Right ventricle myocardium superior (tissue), 1 donor: ENCODE results near the gene CLN3. TPM values are rescaled to one million over a fixed set of nuclear protein-coding genes. Genes with fewer than 3 reads are reported as not detected.
"Not testable (repeated sequence)": the region's sequence is repeated elsewhere in the genome, so short reads cannot be mapped to it uniquely, and the experiment has no call there.

Experiments used
- ATAC-seq: fragments of 200-7000 bp; cut with Tn5 transposase; one replicate; pipeline ENCODE4 v1.9.1; 2020; ENCODE audit warnings: mild to moderate bottlenecking; ENCODE audit not compliant: poor library complexity
- DNase-seq: peaks from one replicate; pipeline ENCODE4 v3.0.0-alpha.2; 2020
- intact Hi-C: fragments of 100-400 bp; cut with DNase I; formaldehyde crosslinking; loops from one replicate; pipeline ENCODE4 v1.11.2; 2022
- total RNA-seq: library from RNA; stranded (reverse); fragmentation: NEBNext Ultra II Directional; extraction: Animal tissue kit (Norgen Biotek cat#: 25700); gene quantifications from one replicate; pipeline ENCODE4 v1.2.1, GENCODE V29; 2021
- donor health status: DM: no; HTN: yes; CAD: no; lungs with severe emphysema.

The CLN3 gene
- total RNA-seq, 1 donor from 2014 or later, result 11.5 TPM

- ATAC-seq, DNase-seq, intact Hi-C loops: not testable (repeated sequence)
Measured at GRCh38 chr16:28446388-28446787, 45.5 kb downstream of the CLN3 start.

- ATAC-seq, DNase-seq, intact Hi-C loops: not testable (repeated sequence)
Measured at GRCh38 chr16:28443943-28444342, 47.9 kb downstream of the CLN3 start.

GRCh38 chr16:28438899-28439298 lies 53.0 kb downstream of the CLN3 start:
- ATAC-seq, DNase-seq, intact Hi-C loops: not testable (repeated sequence)

- intact Hi-C loops, ATAC-seq, DNase-seq: not testable (repeated sequence)
Measured at GRCh38 chr16:28435340-28435739, 56.5 kb downstream of the CLN3 start.

Other genes starting within 250 kb of the CLN3 start
- gene SBK1, start 199.5 kb downstream of the CLN3 start, total RNA-seq, result 2.0 TPM
- 0.48 TPM for gene NPIPB6, start 128.6 kb downstream of the CLN3 start, total RNA-seq
- 24.7 TPM for gene EIF3CL, start 88.2 kb downstream of the CLN3 start, total RNA-seq
- gene NPIPB7, start 19.7 kb downstream of the CLN3 start, total RNA-seq, result not detected
- gene APOBR, start 2.6 kb upstream of the CLN3 start, total RNA-seq, result 0.48 TPM
- not detected for gene IL27, start 14.8 kb upstream of the CLN3 start, total RNA-seq
- gene NUPR1, start 46.9 kb upstream of the CLN3 start, total RNA-seq, result 47.3 TPM
- 13.2 TPM for gene SGF29, start 61.8 kb upstream of the CLN3 start, total RNA-seq
- gene SULT1A2, start 105.0 kb upstream of the CLN3 start, total RNA-seq, result 1.0 TPM
- gene SULT1A1, start 118.0 kb upstream of the CLN3 start, total RNA-seq, result 13.1 TPM
- gene NPIPB8, start 146.0 kb upstream of the CLN3 start, total RNA-seq, result not detected
- 378 TPM for gene EIF3C, start 219.4 kb upstream of the CLN3 start, total RNA-seq